NCI-H526 treated with DMSO at 0.1 percent for 48 hours (cell line): ENCODE data around the gene FZD7.

ENCODE experiments used
- DNase-seq: peaks from one replicate; lab custom pipeline; 2025; lab: John Stamatoyannopoulos, UW

FZD7 gene

DNA sequence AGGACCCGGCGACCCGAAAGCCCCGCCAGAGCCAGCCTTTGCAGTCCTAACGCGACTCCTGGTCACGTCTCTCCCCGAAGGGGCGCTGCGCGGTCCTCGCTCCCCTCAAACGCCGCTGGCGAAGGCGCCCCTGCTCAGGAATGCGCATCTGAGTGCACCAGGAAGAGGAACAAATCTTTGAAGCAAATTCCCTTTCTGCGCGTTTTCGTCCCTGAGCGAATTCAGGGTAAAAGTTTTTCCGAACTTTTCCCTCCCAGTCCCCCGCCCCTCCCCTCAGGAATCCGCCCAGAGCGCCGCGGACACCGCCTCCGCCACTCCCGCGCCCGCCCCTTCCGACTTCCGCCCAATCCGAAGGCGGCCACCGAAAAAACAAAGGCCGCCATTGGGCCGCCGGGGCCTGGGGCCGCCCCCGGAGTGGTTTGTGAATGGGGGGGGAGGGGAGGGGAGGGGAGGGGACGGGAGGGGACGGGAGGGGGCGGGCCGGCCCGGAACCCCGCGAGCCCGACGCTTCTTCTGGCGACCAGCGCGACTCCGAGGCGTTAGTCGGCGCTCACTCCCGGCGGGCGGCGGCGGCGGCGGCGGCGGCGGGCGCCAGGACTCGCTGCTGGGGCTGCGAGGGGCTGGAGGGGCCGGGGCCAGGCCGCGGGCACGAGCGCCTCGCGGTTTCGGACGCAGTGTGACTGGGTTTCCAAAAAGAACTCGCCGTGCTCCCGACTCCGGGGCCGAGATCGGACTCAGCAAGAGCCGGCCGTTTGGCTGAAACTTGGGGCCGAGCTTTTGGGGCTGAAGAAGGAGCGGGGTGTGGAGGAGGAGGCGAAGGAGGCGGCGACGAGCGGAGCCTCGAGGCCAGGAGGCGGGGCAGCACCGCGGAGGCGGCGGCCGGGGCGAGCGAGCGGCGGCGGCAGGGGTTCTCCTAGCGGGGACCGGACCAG lies at the start of gene FZD7:
Gene FZD7 (plus strand): TSS at position 539 of the 932 bp plus-strand sequence. CDS start 793 bp downstream, outside the sequence.
- peak; percentile 51 for DNase-seq

DNA sequence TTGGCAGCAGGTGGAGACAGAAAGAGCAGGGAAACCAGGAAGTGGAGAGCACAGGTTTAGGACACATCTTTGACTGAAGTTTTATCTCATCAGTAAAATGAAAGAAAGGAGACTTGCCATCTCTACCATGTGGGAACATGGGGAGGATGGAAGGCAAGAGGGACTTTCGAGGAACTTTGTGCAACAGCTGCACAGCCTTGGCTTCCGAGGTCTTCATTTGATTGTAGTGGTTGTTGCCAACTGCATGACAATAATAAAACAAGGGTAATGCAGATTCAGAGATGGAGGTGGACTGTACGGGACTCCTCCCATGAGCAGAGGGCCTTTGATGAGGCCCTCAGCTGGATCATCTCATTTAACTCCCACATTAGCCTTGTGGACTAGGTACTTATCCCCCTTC lies 49.3 kb upstream of the FZD7 start:
- no peak for DNase-seq

DNA sequence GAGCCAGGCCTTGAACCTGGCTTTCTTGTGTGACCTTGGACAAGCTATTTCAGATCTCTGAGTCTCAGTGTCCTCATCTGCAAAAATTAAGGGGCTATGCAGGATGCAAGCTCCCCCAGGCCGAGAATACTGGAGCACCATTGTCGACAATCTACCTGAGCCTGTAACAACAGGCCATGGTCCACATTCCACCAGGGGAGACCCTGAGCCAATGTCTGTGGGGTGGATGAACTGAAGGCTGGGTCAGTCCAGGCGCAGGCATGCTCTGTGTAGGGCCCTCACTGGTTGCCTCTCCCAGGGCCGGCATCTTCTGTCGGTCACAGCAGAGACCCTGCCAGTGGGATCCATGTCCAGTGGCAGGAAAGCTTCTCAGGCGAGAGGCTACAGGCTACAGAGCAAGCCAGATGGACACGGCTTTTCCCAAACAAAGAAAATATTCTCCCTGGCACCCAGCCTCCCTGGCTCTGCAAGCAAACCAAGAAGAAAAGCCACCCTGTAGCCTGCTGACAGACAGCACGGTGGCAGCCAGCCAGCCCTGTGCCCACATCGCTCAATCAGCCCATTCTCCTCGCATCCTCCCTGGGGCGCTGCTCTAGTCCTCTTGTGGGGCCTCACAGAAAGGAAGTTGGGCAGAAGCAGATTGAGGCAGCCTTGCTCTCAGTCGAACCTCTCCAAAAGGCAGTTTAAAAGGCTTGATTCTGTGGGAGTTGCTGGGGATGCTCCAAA lies 48.7 kb upstream of the FZD7 start:
- no peak for DNase-seq

DNA sequence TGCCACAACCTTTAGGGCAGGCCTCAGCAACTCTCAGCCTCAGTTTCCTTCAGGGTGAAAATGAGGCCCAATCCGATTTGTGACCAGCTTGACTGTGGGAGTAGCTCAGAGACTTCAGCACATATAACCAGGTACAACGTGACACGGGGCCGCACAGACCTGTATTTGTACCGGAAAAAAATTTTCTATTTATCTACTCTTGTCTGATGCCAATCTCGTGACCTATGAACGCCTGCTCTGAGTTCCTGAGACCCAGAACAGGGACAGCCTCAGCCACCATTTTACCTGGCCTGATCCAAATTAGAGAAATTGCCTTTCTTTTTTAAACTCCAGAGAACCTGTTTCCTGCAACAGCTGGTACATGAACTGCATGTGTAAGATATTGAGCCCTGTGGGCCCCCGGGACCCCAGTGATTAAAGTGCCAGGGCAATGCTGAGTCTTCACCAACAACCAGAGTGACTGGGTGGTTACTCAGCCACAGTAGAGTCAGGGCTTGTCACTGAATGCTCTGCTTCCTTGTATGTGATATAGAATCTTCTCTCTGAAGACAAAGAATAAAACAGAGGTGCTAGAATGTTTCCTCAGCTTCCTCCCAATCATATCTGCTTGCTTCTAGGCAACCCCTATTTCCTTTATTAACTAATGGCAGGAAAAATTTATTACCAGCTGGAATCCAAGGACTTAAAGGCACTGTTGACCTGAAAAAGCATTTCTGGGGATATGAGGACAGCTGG lies 47.8 kb upstream of the FZD7 start:
- DNase-seq, result no peak

DNA sequence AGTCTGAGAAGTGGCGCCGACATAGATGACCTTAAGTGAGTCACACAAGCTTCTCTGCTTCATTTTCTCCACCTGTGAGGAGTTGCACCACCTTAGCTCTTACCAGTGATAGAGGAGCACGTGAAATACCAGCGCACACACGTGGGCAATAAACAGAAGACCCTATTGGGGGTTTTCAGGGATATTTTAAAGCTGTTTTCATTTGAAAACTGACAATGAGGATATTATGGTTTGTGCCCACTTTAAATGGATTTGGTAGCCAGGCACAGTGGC lies 47.3 kb upstream of the FZD7 start:
- no peak for DNase-seq

DNA sequence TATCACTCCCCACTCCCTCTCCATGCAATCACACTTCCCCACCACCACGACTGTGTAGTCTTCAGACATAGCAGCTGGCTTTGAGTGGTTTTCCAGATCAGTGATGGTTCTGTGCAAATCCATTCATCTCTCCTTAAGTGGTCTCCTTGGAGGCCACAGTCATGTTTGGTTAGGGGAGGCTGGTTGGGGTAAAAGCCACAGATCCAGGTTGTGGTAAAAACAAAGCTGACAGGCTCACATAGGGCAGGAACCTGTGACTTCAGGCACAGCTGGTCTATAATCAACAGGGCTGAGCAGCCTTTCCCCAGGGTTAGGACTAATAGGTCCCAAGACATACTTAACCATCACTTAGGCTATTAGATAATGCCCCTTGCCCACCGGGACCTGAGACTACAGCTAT lies 46.2 kb upstream of the FZD7 start:
- DNase-seq, result no peak

DNA sequence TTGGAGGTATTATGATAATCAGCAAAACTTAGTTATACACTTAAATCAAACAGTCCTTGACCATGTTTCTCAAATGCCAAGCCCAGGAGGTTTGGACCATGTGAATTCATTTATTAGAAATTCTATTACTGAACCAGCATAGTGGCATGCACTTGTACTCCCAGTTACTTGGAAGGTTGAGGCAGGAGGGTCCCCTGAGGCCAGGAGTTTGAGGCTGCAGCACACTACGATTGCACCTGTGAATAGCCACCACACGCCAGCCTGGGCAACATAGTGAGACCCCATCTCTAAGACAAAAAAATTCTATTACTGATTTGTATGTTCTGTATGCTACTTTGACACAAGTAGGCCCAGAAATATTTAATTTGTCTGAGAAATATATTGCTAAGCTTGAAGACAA lies 43.6 kb upstream of the FZD7 start:
- DNase-seq, result no peak

DNA sequence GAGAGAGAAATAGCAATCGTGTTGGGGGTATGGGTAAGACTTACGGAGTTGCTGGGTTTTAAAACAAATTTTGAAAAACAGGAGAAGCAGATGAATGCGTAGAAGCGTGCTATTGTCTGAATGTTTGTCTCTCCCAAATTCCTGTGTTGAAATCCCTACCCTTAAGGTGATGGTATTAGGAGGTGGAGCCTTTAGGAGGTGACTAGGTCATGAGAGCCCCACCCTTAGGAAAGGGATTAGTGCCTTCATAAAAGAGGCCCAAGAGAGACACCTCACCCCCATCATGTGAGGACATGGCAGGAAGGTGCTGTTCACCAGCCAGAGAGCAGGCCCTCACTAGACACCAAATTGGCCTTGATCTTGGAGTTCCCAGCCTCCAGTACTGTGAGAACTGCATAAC lies 40.7 kb upstream of the FZD7 start:
- DNase-seq, result no peak

DNA sequence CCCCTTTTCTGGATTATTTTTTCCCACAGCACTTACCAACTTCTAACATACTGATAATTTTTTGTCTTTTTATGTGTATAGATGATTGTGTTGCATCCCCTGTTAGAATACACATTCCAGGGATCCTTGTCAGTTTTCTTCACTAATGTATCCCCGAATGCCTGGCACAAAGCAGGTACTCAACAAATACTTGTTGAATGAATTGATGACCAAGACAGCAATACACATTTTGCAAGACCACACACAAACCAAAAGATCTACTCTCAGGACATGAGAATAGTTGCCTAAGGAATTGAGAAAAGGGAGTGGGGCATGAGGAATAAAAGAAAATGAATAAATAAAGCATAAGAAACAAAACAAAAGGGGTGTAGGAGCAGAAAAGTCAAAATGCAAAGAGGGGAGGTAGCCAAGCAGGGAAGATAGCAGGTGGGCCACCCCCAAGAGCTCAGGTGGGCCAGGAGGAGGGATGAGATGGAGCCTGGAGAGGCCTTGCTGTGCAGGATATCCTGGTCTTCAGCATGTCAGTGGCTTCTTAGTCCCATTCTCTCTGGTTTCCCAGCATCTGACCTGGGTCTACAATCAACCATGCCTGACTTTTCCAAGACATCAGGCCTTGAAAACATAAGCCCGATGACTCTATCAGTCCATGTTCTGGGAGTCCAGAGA lies 38.5 kb upstream of the FZD7 start:
- DNase-seq, result no peak

DNA sequence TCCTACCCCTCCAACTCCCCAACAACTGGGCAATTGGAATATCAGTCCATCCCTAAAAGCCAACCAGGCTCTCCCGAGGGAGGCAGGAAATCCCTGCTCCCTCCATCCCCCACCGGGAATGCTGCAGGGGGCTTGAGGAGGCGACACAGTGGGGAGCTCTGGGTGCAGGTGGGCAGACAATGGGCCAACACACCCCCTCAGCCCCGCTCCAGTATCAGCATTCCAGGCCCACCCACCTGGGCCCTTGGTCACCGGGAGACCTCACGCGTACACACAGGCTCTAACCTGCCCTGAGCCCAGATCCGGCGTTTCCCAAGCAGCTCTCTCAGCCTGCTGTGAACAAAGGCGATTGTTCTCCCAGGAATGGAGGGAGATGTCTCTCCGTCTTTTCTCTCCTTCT lies 37.6 kb upstream of the FZD7 start:
- DNase-seq, result peak; percentile 35

DNA sequence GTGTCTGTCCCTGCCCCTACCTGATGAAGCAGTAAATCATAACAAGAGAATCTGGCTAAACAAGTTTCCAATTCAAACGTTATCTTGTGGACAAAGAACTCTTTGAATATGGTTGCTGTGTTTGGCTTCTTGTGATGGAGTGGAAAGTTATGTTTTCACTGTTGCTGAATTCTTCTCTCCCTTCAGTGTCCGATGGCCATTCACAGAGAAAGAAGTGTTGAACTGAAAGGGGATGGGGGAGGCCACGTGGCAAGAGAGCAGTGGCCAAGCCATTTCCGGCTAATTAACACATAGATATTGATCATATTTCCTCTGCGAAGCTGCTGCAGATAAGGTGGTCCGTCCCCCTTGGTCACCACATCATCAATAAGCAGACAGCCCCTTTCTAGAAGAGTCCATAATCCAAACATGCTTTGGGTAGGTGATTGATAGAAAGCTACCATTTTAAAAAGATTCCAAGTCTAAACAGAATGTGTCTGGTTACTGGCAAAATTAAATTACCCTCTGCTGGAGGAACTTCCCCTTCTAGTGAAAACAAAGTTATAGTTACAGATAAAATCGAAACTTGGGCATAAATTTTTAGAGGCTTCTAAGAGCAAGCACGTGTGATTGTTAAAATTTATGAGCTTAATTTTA lies 36.9 kb upstream of the FZD7 start:
- DNase-seq, result peak; percentile 62

DNA sequence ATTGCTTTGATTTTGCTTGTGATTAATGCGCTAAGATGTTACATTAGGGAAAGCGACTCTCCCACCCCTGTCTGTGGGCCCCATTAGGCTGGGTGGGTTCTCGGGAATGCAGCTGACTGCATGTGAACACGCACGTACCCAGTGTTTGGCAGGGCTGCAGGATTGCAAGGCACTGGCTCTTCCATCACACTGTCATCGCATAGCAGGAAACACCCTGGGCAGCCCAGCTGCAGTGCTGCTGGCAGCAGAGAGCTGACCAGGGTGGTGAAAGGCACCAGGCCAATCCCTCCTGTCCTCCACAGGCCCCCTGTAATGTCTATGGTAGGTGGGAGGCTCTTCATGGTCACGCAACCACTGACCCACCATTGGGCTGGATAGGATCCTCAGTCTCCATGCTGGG lies 34.4 kb upstream of the FZD7 start:
- DNase-seq, result no peak

DNA sequence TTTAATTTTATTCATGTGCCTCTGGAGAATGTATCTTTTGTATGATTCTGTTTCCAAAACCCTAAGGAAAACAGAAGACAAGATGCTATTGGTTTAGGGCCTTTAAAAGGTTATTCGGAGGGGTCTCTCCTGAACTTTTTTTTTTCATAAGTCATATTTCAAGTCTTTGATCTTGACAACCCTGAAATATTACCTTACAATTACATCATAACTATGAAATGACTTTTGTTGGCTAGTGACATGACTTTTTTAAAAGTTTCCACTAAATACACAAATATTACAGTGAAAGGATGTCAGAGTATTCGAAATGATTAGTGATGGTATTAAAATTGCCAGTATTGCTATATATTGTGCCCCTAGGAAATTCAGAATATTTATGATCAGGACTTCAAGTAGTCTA lies 31.8 kb upstream of the FZD7 start:
- DNase-seq, result no peak

DNA sequence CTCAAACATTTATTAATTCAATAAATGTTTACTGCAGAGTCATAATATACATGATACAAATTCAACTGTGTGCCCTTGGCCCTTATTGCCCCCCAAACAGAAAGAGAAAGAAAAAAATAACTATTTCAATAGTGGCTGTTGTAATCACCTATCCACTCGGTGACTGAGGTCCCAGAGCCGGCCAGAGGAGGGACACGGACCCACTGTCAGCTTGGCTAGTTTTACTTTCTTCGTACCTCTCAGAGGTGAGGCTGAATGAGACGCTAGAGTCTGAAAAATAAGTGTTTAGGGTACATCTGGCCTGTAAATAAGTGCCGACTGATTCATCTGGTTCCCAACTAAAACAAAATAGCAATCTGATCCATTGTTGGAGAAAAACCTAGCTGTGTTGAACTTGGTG lies 31.3 kb upstream of the FZD7 start:
- DNase-seq, result no peak

DNA sequence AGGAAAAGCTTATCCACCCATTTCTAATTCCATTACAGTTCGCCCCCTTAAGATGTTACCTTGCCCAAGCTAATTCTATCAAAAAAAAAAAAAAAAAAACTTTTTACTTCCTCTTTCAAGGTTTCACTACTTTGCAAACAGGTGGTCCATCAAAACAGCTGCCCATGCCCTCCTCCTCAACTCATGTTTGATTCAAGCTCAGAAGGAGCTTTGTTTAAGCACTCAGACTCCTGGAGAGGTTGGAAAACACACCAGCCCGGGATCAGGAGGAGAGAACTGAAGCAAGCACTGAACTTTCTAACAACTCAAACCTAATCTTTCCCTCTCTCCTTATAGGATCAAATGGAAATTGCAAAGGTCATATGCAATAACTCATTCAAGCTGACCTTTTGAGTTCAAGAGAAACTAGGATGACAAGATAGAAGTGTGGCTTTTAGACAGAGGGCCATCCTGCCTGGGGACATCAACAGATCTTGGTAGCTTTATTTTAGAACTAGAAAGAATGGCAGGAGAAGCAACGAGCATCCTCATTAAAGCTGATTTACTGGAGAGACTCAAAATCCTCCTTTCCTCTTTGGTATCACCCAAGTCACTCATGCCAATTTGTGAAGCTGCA lies 28.3 kb upstream of the FZD7 start:
- no peak for DNase-seq

DNA sequence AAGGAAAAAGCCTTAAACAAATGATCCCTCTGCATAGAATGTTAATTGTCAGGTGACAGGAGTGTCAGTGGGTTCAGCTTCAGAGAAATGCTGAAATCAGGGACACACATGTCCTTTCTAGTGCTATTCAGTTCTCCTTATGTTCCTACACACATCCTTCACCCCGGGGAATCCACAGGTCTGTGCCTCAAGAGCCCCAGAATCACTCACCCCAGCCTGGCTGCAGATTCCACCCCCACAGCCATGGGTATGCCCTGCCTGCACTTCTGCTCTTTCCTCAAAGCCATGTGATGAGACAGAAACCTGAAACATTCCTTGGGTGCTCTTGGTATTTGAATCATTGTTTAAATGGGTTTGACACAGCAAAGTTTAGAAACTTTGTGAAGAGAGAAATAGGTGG lies 27.4 kb upstream of the FZD7 start:
- no peak for DNase-seq

DNA sequence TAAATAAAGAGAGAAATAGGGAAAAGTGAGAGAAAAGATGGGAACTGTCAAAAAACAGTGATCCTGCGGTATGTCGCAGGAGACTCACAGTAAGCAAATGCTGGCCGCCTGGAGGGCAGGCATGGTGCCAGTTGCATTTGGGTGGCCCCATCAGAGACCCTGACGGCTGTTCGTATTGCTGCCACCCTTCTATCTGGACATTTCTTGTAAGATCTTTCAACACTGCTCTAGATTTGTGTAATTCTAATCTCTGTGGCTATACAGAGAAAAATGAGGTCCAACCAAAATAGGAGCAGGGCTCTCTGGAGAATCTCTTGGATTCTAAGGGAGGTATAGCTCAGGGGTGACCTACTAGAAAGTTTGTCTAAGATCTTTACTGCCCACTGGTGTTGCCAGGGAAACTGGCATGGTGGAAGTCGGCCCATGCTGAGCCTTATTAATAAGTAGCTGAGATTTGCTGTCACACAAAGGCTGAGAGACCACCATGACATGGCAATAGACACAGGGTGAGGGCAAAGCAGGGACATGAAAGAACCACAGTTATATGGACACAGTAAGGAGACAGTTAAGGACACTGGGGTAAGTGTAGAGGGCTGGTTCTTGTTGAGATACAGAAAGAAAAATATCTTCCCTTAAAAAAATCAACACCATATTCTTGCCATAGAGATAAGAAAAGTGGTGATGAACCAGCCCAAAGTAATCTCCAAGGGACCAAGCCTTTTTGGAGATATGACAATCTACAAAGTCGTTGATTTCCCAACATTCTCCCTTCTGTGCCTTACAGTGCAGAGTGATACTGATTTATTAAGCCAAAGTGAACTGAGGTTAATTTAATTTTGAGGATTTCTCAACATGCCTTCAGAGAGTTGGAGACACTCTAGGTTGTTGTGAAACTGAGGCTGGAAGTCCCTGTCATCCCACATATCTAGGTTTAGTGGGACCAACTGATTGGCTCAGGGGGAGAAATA lies 26.4 kb upstream of the FZD7 start:
- DNase-seq, result no peak

DNA sequence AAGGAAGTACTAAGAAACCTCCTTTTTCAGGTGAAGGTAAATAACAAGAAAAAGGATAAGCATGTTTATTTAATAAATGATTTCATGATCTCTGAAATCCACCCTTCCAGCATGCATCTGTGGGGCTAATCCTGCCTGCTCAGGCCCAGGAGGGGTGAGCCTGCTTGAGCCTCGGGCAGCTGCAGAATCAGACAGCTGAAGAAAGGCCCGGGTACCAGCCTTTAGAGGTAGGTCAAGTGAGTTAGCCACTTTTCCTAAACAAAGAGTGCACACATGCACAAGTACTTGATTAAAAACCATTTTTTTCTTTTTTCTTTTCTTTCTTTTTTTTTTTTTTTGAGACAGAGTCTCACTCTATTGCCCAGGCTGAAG lies 25.7 kb upstream of the FZD7 start:
- no peak for DNase-seq

DNA sequence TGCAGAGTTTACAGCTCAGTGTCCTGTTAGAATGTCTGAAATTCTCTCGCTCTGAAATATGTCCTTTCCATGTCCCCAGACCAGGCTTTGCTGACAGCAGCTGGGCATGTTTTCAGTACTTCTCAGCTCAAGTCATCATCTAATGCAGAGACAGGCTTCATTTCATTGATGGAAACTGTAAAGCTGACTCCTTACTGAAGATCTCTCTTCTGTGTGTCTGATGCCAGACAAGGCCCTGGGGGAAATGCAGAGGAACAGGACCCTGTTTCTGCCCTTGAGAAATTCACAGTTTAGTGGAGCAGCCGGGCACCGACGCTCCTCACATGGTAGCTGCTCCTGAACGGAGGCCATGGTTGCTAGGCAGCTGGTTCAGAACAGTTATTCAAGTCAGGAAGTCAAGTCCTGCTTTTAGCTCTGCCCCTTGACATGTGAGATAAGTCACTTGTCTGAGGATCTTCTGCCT lies 24.6 kb upstream of the FZD7 start:
- DNase-seq, result no peak

DNA sequence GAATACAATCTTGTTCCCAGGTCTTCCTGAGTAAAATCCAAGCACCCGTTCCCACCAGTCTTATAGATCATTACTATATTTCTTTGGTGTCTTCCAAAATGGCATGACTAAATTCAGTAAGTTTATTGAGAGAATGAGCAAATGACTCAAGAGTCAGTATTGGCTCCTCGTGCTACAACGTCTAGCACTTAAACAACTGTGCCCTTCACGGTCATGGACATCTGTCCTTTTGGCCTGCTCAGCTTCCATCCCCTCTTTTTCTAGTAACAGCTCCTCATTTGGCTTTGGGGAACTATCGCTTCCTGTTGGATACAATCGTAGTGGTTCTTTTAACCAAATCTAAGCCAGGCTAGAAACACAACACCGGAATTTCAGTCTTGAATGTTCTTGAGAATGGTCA lies 24.1 kb upstream of the FZD7 start:
- DNase-seq, result no peak
